Stimulated activated naive CD8-positive, alpha-beta T cell treated with anti-CD3 and anti-CD28 coated beads, Interleukin-15, Interleukin-2, amounts not matched to agents 100 U/mL and 50 U/mL, for 24 hours (primary cell): ENCODE measurements around the gene ZFAND4.
A peak's percentile ranks its signal among the peaks of the same experiment; 100 is the strongest.
"Not testable (repeated sequence)": the region's sequence is repeated elsewhere in the genome, so short reads cannot be mapped to it uniquely, and the experiment has no call there.

Experiments
- ATAC-seq: fragments of 150-1000 bp; cut with Tn5 transposase; one replicate; pipeline ENCODE4 v1.10.0; 2021
- DNase-seq: peaks from one replicate; pipeline ENCODE4 v3.0.0; 2021

The ZFAND4 gene

GRCh38 chr10:45640941-45641340, 31.6 kb downstream of the ZFAND4 start:
- ATAC-seq = no peak

GRCh38 chr10:45640049-45640448, 32.5 kb downstream of the ZFAND4 start:
- no peak for ATAC-seq

More at GRCh38 chr10:45640941-45641340, 31.6 kb downstream of the ZFAND4 start:
- DNase-seq = no peak

GRCh38 chr10:45627412-45628048, 45.0 kb downstream of the ZFAND4 start:
- DNase-seq = no peak
- no peak for ATAC-seq

More at GRCh38 chr10:45640049-45640448, 32.5 kb downstream of the ZFAND4 start:
- no peak for DNase-seq

GRCh38 chr10:45625879-45626278, 46.7 kb downstream of the ZFAND4 start:
- ATAC-seq (no peak), DNase-seq (no peak)

DNA sequence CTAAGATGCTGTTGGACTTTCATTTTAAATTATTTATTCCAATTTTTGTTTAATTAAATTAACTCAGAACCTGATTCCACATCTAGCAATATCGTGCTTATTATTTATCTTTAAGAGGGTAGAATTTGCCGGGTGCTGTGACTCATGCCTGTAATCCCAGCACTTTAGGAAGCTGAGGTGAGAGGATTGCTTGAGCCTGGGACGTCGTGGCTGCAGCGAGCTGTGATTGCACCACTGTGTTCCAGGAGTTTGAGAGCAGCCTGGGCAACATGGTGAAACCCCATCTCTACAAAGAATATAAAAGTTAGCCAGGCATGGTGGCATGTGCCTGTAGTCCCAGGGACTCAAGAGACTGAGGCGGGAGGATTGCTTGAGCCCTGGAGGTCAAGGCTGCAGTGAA, 47.8 kb downstream of the ZFAND4 start:
- ATAC-seq = no peak
- DNase-seq = no peak

GRCh38 chr10:45614869-45615268, 57.7 kb downstream of the ZFAND4 start:
- no peak for DNase-seq
- ATAC-seq = no peak

- DNase-seq (no peak), ATAC-seq (no peak)
These were observed 59.8 kb downstream of the ZFAND4 start for GRCh38 chr10:45612741-45613140.

- DNase-seq = no peak
These were observed 64.5 kb downstream of the ZFAND4 start for GRCh38 chr10:45608052-45608451.

GRCh38 chr10:45607276-45607675, 65.3 kb downstream of the ZFAND4 start:
- no peak for DNase-seq
- no peak for ATAC-seq

More at GRCh38 chr10:45608052-45608451, 64.5 kb downstream of the ZFAND4 start:
- no peak for ATAC-seq

- ATAC-seq (no peak), DNase-seq (no peak)
These were observed 69.7 kb downstream of the ZFAND4 start for GRCh38 chr10:45602836-45603235.

DNA sequence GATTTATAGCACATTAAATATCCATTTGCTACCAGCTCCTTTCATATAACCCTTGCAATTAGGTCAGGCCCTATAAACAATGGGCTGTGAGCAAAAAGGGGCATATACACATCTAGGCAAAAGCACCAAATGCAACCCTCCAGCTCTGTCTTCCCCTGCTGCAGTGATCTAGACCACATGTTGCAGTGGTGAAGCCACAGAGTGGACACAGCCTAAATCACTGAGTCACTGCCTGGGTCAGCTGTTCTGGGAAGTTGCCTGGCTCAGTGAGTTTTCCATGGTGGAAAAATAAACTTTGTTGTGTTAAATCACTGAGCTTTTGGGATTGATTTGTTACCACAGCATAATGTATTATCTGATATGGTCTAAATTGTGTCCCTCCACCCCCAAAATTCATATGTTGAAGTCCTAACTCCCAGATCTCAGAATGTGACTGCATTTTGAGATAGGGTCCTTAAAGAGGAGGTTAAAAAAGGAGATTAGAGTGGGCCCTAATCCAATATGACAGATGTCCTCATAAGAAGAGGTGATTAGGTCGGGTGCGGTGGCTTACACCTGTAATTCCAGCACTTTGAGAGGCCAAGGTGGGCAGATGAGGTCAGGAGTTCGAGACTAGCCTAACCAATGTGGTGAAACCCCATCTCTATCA, 70.4 kb downstream of the ZFAND4 start:
- DNase-seq = no peak
- ATAC-seq = no peak

GRCh38 chr10:45601254-45601930, 71.2 kb downstream of the ZFAND4 start:
- not testable (repeated sequence) for DNase-seq, ATAC-seq

GRCh38 chr10:45600337-45601253, 72.0 kb downstream of the ZFAND4 start:
- DNase-seq, ATAC-seq: not testable (repeated sequence)

- no peak for ATAC-seq
- DNase-seq = no peak
These were observed 72.9 kb downstream of the ZFAND4 start for GRCh38 chr10:45599646-45600045.

DNA sequence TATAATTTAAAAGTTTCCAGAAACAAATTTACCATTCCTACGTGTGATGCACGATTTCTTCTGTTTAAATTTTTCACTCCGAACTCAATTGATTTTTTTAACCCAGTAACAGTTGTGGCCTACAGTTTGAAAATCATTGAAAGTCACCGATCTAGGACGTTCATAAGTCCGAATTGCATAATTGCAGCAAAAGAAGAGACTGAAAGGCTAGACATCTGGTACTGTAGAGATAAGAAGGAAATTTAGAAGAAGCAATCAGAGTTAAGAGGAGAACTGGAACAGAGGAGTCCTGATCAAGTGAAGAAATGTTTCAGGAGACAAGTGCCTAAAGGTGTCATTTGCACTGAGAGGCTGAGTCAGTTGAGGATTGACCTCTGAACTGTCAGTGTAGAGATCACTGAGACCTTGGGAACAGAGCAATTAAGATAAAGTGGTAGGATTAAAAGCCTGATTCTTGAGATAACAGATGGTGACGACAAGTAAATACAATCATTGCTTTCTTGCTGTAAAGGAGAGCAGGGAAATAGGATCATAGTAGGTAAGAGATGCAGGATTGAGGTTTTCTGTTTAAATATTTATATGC, 73.5 kb downstream of the ZFAND4 start:
- ATAC-seq = no peak
- DNase-seq = no peak

- no peak for DNase-seq
- no peak for ATAC-seq
These were observed 76.0 kb downstream of the ZFAND4 start for GRCh38 chr10:45596526-45596925.

- peak; percentile 94 for ATAC-seq
- peak; percentile 92 for DNase-seq
These were observed 78.1 kb downstream of the ZFAND4 start for GRCh38 chr10:45594276-45595157.

DNA sequence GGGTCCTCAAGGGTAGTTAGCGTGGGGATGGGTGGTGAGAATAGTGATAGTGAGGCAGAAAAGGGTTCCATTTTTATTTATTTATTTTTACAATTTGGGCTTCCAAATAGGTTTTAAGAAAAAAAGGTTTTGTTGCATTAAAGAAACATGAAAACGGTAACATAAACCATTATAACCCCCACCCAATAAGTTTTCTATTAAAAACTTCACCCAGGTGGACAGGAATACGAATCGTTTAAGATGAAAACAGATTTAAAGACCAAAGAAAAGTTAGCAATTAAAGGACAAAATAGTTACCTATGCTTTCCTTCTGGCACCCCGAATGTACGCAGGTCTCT, 78.7 kb downstream of the ZFAND4 start:
- ATAC-seq (no peak), DNase-seq (no peak)

- DNase-seq (no peak), ATAC-seq (no peak)
These were observed 79.6 kb downstream of the ZFAND4 start for GRCh38 chr10:45592926-45593325.

DNA sequence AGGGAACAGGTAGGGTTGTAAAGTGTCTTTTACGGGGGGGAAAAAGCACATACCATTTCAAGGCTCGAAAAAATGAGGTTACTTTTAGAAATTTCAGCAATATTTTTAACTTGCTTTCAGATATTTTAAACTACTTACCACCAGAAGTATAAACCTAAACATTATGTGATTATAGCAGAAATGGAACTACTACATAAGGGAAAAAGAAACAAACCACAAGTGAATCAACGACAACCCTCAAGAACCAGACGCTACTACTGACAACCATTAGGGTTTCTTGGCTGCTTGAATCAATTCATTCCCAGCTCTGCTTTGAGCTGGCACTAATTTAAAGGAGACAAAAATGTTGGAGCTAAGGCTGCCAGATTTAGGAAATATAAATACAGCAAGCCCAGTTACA, 80.1 kb downstream of the ZFAND4 start:
- DNase-seq = no peak
- ATAC-seq = no peak

GRCh38 chr10:45591280-45591679, 81.3 kb downstream of the ZFAND4 start:
- no peak for DNase-seq
- ATAC-seq = no peak
